ENCODE results near the gene CHST15. TPM values are rescaled to one million over a fixed set of nuclear protein-coding genes. Genes with fewer than 3 reads are reported as not detected.

Gene CHST15
- total and polyA plus RNA-seq, 11 donors, result 0.88 to 27.1 (median 4.1) TPM

GRCh38 chr10:124049484-124049883, 43.9 kb downstream of the CHST15 start:
- intact Hi-C loops (cut with DNase I), result no loop called here
- TF ChIP-seq POLR2A (IDR thresholded peaks at IDR 0.05) (no peak), CTCF (IDR thresholded peaks at IDR 0.05) (no peak)
- WGBS, 4 donors, result 95 to 98% (median 96%) methylated on average over 5 of the region's 5 CpGs
- H3K27ac ChIP-seq, result no peak overlapping the region
- no peak overlapping the region for H3K4me3 ChIP-seq
- peaks cover 0 to 4% (median 0%) of the 10 kb centered on the region in 9 donors for H3K36me3 ChIP-seq
- no peaks in the 10 kb centered on the region for H3K27me3 ChIP-seq
- no peaks in the 10 kb centered on the region for H3K9me3 ChIP-seq
- DNase-seq, result no peak
- no peak for ATAC-seq
- H3K4me1 ChIP-seq, result peaks cover 0 to 11% (median 0%) of the 10 kb centered on the region in 12 donors

- intact Hi-C loops (cut with DNase I), result no loop called here
These were observed 44.8 kb downstream of the CHST15 start for GRCh38 chr10:124048371-124049290.

GRCh38 chr10:124047427-124048152, 45.8 kb downstream of the CHST15 start:
- Histone ChIP-seq H3K9me3 (no peaks in the 10 kb centered on the region), H3K36me3 (peaks cover 0 to 6% (median 0%) of the 10 kb centered on the region in 9 donors), H3K27ac (no peak overlapping the region), H3K4me1 (peaks cover 0 to 11% (median 0%) of the 10 kb centered on the region in 12 donors), H3K4me3 (no peak overlapping the region), H3K27me3 (no peaks in the 10 kb centered on the region)
- no peak for TF ChIP-seq POLR2A (IDR thresholded peaks at IDR 0.05)
- no peak for TF ChIP-seq CTCF (IDR thresholded peaks at IDR 0.05)
- intact Hi-C loops (cut with DNase I), result no loop called here
- ATAC-seq (no peak), DNase-seq (no peak)
- 91 to 97% (median 94%) methylated on average over 6 of the region's 6 CpGs for WGBS, 4 donors

More at GRCh38 chr10:124048371-124049290, 44.8 kb downstream of the CHST15 start:
- Histone ChIP-seq H3K27me3 (no peaks in the 10 kb centered on the region), H3K4me3 (no peak overlapping the region), H3K9me3 (no peaks in the 10 kb centered on the region), H3K27ac (no peak overlapping the region), H3K36me3 (peaks cover 0 to 6% (median 0%) of the 10 kb centered on the region in 9 donors), H3K4me1 (peaks cover 0 to 3% (median 0%) of the 10 kb centered on the region in 12 donors)
- no peak for ATAC-seq
- TF ChIP-seq CTCF (IDR thresholded peaks at IDR 0.05) (no peak), POLR2A (IDR thresholded peaks at IDR 0.05) (no peak)
- no peak for DNase-seq
- 75 to 83% (median 77%) methylated on average over 19 of the region's 19 CpGs for WGBS, 4 donors
